Coronary artery (tissue), 2 donors: ENCODE results near the gene CROCC.

ENCODE experiments used
- DNase-seq: peaks from one replicate; pipeline ENCODE4 v3.0.0-alpha.2; 2017; ENCODE audit warnings: low spot score
- H3K27ac ChIP-seq, 2 donors: fragments of 200-600 bp; sonication (generic); one replicate each; pipeline ENCODE4 v1.5.1; 2016 to 2019
- H3K4me3 ChIP-seq: fragments of 200-600 bp; sonication (generic); 2 replicates; pipeline ENCODE4 v1.5.1; 2016; ENCODE audit warnings: mild to moderate bottlenecking, moderate library complexity
- CTCF ChIP-seq: fragments of 200-600 bp; sonication (generic); IDR thresholded peaks from one replicate; pipeline ENCODE4 v1.5.1; 2019; ENCODE audit warnings: antibody characterized with exemption

The CROCC gene

DNA sequence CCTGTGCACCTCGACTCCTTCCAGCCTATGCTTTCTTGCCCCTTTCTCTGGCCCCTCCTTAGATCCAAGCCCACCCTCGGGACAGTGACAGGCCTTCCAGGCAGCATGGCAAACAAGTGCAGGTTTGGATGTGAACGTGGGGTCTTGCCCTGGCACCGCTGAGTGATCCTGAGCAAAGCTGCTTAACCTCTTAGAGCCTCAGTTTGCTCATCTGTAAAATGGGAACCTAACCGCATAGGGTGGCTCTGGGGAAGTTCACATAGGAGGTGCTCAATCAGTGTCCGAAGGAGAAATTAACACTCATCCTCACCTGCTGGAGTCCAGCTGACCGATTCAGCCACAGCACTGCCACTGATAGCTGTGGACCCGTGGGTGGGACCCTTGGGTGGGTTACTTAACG lies 51.5 kb downstream of the CROCC start:
- DNase-seq: no peak
- peak overlapping the region; percentile 68 to 82 for H3K27ac ChIP-seq

DNA sequence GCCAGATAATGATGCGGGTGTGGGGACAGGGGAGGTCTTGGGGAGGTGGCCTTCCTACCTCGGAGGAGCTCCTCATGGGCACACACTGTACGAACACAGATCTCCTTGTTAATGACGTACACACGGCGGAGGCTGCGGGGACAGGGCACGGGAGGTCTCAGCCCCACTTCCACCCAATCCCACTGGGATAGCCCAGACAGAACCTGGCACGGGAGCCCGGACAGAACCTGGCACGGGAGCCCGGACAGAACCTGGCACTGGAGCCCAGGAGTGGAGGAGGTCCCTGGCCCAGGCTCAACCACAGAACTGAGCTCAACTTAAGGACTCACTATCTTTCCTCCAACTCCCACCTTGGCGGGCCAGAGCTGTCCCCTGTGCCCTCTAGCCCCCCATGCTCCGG lies 53.5 kb downstream of the CROCC start:
- DNase-seq: peak; percentile 93
- Histone ChIP-seq H3K27ac (peak overlapping the region; percentile 95 to 97), H3K4me3 (no peak overlapping the region)
- TF ChIP-seq CTCF: no peak

More for the DNA sequence above, 51.5 kb downstream of the CROCC start:
- no peak overlapping the region for H3K4me3 ChIP-seq
- no peak for TF ChIP-seq CTCF

GRCh38 chr1:16975838-16976237 lies 54.1 kb downstream of the CROCC start:
- no peak for DNase-seq
- no peak overlapping the region for H3K4me3 ChIP-seq
- peak overlapping the region; percentile 95 to 97 for H3K27ac ChIP-seq
- TF ChIP-seq CTCF: no peak

- H3K4me3 ChIP-seq: no peak overlapping the region
- DNase-seq: no peak
- no peak for TF ChIP-seq CTCF
- H3K27ac ChIP-seq: peak overlapping the region; percentile 95 to 97
These were observed 55.2 kb downstream of the CROCC start for GRCh38 chr1:16976966-16977365.

DNA sequence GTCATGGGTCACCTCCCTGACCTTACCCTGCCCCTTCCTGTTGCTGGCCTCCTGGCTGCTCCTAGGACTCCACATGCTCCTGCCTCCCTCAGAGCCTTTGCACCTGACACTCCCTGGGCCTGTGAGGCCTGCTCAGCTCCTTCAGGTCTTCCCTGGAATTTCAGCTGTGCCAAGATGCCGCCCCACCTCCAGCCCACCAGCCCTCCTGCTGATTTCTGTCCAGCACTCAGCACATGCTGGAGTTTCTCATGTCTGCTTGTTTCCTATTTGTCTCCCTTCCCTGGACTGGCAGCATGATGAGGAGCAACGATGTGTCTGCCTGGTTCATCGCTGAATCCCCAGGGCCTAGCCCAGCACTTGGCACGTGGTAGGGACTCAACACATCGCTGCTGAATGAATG lies 55.6 kb downstream of the CROCC start:
- peak overlapping the region; percentile 95 to 97 for H3K27ac ChIP-seq
- H3K4me3 ChIP-seq: no peak overlapping the region
- no peak for TF ChIP-seq CTCF
- DNase-seq: no peak

DNA sequence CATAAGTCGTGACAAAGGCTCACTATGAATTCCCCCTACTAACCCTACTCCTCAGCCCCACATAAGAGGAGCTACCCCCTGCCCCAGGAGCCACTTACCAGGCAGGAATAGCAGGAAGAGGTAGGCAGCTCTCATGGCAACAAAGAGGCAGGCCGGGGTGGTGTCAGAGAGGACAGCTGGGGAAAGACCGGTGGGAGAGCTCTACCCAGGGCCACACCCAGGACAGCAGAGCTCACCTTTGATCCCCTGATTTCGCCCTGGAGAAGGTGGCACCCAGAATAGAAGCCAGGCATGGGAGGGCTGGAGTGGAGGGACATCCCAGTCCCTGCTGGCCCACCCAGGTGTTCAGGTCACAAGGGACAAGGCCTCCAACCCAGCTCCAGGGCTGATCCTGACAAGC lies 56.4 kb downstream of the CROCC start:
- Histone ChIP-seq H3K4me3 (peak overlapping the region; percentile 80), H3K27ac (peak overlapping the region; percentile 95 to 97)
- DNase-seq: no peak
- TF ChIP-seq CTCF: no peak

DNA sequence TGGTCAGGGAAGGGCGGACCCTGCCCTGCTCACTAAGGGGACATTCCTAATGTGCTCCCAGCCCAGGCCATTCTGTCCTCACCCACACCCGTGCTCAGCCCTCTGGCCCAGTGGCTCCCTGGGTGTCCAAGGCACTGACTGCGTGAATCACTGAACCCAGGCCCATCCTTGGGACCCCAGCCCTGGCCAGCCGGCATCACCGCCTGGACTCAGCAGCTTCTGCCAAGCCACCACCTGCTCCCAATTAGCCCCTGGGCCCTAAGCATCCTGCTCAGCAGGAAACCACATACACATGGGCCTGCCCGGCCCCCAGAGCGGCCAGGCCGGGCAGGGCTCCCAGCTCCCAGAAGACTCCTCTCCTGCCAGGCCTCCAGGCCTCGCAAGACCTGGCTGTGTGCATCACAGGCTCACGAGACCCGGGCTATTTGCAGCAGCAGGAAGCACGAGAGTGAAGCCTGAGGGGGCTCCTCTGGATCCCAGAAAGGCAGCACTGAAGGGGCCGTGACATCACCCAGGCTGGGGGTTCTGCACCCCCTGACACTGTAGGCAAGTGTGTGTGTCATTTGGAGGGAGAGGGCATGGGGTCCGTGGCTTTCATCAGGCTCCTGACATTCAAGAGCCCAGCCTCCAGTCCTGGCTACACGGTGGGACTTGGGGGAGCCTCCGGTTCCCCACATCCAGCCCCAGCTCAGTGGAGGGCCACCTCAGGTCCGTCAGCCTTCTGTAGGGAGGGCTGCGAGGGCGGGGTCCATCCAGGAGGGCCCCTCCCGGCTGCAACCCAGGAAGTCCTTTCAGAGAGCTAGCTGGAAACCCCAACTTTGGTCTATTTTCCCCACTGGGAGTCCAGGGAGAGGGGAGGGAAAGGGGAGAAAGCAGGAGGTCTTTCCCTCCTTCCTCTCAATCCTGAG lies 57.1 kb downstream of the CROCC start:
- DNase-seq: peak; percentile 89
- TF ChIP-seq CTCF: no peak
- Histone ChIP-seq H3K27ac (peak overlapping the region; percentile 95 to 97), H3K4me3 (peak overlapping the region; percentile 80)
